GM19240 (cell line): Measurements from ENCODE around the gene HDAC4.

Experiments used
- DNase-seq: peaks from one replicate; pipeline ENCODE4 v3.0.0; 2011; ENCODE audit warnings: low spot score; ENCODE audit not compliant: insufficient read length

The HDAC4 gene

DNA sequence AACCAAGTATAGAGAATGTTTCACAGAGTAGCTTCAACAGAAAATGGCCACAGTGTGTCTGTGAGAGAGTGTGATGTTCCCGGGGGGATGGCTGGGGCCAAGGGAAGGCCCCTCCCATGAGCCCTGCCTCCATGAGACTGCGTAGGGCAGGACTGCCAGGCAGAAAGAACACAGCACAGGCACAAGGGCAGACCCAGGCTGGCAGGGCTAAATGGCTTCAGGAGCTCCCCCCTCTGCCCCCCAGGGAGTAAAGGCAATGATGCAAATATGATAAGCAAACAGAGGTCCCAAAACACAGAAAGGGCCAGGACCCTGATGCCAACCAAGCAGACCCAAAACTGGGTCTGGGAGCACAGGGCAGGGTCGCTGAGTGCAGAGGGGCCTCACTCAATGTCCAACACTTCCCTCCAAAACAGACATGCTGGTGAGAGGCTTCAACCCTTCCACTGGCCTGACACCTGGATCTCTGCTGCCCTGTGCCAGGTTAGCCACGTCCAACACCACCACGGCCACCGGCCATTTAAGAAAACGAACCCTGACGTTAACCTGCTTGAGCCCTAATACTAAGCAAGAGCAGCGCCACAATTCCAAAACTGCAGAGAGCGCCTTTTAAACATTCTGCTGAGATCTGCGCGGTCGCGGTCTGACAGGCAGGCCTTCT, 90.3 kb downstream of the HDAC4 start:
- DNase-seq, result no peak

DNA sequence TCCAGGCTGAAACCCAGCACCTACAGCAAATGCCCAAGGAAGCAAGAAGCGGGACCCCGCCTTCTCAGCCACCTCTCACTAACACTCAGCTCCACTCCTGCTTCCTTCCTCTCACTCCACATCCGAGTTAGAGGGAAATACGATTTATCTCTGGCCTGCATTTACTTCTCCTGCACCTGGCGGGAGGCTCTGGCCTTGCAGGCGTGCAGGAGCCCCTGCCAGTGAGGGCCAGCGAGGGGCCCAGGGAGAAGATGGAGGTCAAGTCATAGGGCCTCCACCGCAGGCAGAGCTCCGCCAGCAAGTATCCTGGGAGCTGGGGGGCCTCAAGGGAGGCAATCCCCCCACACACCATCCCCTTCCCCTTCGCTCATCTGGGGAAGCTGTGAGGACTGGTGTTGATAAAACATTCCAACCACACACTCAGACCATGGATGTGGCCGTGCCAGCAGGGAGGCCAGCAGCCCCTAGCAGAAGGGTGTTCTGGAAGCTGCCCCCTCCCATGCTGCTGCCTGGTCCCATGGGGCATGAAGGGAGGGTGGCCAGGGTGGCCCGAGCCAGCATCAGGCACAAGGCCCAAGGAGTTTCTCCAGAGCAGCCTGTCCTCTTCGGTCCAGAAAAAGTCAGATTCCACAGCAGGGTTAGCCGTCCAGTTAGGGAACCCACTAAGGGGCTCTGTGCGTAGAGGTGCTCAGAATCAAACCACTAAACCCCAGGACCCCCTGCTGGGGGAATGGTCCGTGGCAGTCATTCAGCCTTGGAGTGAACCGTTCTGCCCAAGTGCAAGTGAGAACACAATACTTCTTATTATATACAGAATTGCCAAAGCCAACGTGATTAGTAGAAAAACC, 91.2 kb downstream of the HDAC4 start:
- DNase-seq, result no peak

GRCh38 chr2:239308661-239309397, 92.0 kb downstream of the HDAC4 start:
- DNase-seq, result no peak

DNA sequence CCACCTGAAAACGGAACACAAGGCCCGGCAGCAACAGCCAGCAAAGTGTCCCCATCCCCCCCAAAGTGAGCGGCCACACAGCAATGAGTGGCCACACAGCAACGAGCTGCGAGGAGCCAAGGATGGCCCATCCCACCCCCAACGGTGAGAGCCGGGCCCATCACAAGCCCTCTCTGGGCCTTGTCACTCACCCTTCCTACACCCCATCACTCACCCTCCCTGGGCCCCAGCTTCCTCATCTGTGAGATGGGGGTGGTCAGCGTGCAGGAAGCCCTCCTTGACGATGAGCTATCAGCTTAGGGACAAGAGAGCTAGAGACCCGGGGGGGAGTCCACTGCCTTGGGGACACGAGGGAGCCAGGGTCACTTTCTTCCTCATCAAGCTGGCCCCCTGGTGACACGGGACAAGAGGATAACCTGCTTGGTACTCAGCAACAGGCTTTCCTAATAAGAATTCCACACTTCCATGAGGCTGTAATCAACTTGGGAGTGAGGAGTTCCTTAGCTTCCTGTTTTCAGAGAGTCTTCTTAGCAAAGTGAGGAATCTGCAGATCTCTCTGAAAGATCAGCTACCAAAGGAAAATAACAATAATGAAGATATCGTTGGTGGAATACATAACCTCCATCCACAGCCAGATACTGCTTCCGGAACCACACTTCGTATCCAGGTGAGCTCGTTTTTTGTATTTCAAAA, 92.8 kb downstream of the HDAC4 start:
- DNase-seq, result no peak

DNA sequence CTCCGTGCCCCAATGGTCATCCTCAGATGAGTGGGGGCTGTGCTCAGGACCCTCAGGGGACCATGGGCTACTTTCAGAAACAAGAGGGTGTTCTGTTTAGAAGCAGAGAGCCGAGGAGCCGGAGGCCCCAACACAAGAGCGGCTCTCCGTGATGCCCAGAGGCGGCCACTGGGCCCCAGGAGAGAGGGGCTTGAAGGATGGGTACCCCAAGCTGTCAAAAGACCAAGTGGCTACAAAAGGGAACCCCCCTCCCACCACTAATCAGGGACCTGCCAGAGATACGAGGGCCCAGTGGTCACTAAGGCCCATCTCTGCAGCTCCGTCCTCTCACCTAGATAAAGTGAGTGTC, 93.6 kb downstream of the HDAC4 start:
- DNase-seq, result no peak

GRCh38 chr2:239306274-239307220, 94.3 kb downstream of the HDAC4 start:
- no peak for DNase-seq

DNA sequence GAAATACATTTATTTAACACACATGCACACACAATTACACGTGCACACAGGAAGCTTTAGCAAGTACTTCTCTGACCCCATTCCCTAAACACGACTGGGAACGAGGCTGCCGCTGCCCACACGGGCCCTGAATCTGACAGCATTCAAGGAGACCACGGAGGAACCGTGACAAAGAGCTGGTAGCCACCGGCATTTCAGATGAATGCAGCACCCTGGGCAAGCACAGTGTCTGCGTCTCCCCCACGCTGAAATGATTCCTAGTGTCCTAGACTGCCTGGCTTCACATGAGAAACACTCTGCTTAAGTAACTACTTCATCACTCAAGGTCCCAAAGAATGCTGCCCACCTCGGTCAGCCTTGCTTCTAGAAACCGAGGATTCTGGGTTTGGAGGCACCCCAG, 95.0 kb downstream of the HDAC4 start:
- DNase-seq, result no peak

DNA sequence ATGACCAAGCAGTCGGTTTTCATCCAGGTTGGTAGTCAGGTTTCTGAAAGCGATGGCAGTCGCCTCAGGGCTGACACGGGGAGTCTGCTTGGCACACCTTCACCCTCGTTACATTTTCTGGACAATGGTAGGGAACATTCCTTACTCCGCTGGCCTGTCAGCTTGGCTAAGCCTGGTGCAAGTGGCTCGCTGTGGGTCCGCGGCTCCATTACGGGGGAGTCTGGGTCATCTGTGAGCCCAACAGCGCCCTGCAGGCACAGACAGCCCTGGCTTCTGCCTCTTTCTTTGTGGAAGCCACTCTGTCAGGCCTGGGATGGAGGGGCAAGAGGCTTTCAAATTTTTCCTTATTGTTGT, 95.6 kb downstream of the HDAC4 start:
- DNase-seq, result no peak

DNA sequence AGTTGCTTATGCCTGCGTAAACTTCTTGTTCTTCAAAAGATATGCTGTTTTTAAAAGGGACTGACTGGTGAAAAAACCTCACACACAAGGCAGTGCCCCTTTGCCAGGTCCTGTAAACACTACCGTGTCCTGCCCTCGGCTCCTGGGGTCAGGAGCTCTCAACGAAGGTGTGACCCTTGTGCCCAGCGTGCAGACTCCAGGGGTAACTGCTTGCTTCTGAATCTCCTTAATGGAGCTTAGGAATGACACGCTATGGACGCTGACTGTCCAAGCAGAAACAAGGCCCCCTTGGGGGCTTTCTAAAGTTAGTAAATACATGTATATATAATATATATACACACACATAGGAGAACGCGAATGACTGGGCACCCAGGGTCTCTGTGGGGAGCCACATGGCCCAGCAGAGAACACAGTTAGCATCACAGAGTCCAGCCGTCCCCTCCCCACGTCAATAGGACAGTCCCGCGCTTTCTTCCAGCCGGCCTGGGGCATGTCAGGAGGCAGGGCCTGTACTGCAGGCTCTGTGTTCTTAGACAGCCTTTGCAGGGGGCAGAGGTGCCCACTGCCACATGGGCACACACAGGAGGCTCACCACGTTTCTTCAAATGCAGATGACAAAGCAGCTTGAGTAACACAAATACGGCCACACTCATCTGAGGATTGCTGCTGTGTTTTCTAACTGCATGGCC, 96.1 kb downstream of the HDAC4 start:
- no peak for DNase-seq

DNA sequence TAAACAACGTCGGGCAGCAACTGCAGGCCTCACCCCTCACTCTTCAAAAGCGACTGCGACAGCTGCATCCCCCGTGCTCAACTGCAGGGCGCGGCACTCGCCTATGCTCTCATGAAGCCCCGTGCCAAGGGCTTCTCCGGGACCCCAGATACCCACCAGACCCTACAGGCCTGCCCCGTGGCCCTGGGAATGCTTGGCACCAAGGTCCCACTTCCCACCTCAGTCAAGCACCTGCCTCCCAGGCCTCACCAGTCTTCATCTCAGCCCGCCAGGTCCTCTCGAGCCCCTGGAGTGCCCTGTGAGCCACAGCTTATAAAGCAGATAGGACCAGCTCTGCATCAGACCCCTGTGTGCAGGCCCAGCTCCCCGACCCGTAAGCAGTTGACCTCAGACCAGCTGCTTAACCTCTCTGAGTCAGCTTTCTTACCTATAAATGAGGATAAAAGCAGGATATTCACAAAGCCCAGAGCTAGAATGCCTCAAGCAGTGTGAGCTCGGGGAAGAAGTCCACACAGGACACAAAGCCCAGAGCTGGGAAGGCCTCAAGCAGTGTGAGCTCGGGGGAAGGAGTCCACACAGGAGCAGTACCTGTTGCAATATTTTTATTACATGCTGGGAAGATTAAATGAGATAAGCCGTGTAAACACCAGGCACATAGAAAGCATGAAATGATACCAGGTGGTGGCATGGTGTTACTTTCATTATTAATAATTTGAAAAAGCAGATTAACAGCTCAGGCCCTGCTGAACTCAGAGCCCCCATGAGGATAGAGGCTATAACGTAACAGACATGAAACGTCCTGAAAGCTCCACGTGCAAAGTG, 96.9 kb downstream of the HDAC4 start:
- DNase-seq, result no peak

GRCh38 chr2:239302808-239303557, 97.8 kb downstream of the HDAC4 start:
- no peak for DNase-seq

DNA sequence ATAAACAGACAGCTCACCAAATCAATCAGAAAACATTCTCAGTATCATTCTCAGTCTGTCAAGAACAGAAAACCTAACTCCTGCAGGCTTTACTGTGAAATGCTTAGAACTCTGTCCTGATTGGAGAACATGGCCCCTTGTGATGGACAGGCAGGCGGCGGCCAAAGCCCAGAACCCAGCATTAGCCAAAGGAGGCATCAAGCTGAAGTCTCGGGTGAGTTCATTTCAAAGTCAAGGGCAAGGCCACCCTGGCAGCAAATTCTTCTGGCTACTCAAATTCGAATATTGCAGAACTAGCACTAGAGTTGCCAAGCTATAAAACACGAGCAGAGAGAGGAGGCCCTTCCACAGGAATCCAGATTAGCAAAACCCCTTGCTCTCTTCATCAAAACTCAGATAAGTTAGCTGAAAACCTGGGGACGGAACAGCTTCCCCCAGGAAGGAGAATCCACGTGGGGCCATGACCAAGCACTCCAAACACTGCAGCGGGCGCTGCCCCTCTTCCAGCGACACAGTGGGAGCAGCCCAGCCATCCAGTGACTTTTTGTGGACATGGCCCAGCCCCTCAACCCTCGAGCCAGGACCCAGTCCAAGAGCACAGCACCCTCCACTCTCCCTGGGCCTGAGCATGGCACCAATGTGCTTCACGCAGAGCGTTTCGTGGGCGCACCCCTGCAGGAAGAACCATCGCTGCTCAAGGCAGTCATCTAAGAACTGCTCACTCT, 98.6 kb downstream of the HDAC4 start:
- no peak for DNase-seq

GRCh38 chr2:239300871-239301735, 99.7 kb downstream of the HDAC4 start:
- DNase-seq, result no peak

- no peak for DNase-seq
Observed at GRCh38 chr2:239300242-239300641, 100.6 kb downstream of the HDAC4 start.

- DNase-seq, result no peak
Observed at GRCh38 chr2:239299218-239299939, 101.4 kb downstream of the HDAC4 start.

- DNase-seq, result no peak
Observed at GRCh38 chr2:239298116-239298804, 102.6 kb downstream of the HDAC4 start.
